ENCODE results near the gene SUPT3H. TPM values are rescaled to one million over a fixed set of nuclear protein-coding genes. Genes with fewer than 3 reads are reported as not detected.
"Not testable (repeated sequence)": the region's sequence is repeated elsewhere in the genome, so short reads cannot be mapped to it uniquely, and the experiment has no call there.

Gene SUPT3H
- total RNA-seq, 1 experiment from 2014 or later: 3.6 TPM

- ChIA-PET CTCF (no interaction called here), POLR2A (ENCODE audit: unreplicated experiment) (no interaction called here)
- no peak overlapping the region for H3K4me3 ChIP-seq (ENCODE audit: low read length)
- H3K27me3 ChIP-seq (ENCODE audit: low read length): no peaks in the 10 kb centered on the region
- H4K20me1 ChIP-seq (ENCODE audit: low read length): no peaks in the 10 kb centered on the region
- no peak for TF ChIP-seq EZH2 (IDR thresholded peaks at IDR 0.05; ENCODE audit: low read length, unreplicated experiment)
- TF ChIP-seq EZH2phosphoT487 (IDR thresholded peaks at IDR 0.05; ENCODE audit: borderline replicate concordance, low read length): no peak
- ATAC-seq (no peak), DNase-seq (no peak)
- H3K27ac ChIP-seq (ENCODE audit: low read length): no peak overlapping the region
- no peaks in the 10 kb centered on the region for H3K36me3 ChIP-seq (ENCODE audit: low read depth, low read length)
- H2AFZ ChIP-seq (ENCODE audit: low read length): no peak overlapping the region
- no peaks in the 10 kb centered on the region for H3K9me2 ChIP-seq (replicated peaks; ENCODE audit: low read length)
- no TSS peak for BruUV-seq (replicated peaks)
- no peaks in the 10 kb centered on the region for H3K79me2 ChIP-seq (ENCODE audit: low read length)
- H3K9me3 ChIP-seq (ENCODE audit: low read length): no peaks in the 10 kb centered on the region
- H3F3A ChIP-seq (ENCODE audit: low read length, unreplicated experiment): no peaks in the 10 kb centered on the region
- H3K4me2 ChIP-seq (ENCODE audit: low read length): no peak overlapping the region
- intact Hi-C loops (cut with micrococcal nuclease): no loop called here
- H3K4me1 ChIP-seq (ENCODE audit: insufficient read depth, low read length): no peaks in the 10 kb centered on the region
- H3K9ac ChIP-seq (ENCODE audit: low read length): no peak overlapping the region
Observed at GRCh38 chr6:45069091-45069490, 308.6 kb downstream of the SUPT3H start.

DNA sequence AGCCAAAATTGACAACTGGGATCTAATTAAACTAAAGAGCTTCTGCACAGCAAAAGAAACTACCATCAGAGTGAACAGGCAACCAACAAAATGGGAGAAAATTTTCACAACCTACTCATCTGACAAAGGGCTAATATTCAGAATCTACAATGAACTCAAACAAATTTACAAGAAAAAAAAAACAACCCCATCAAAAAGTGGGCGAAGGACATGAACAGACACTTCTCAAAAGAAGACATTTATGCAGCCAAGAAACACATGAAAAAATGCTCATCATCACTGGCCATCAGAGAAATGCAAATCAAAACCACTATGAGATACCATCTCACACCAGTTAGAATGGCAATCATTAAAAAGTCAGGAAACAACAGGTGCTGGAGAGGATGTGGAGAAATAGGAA, 310.3 kb downstream of the SUPT3H start:
- H4K20me1 ChIP-seq (ENCODE audit: low read length); ATAC-seq; H3K27ac ChIP-seq (ENCODE audit: low read length); H3K9me2 ChIP-seq (replicated peaks; ENCODE audit: low read length); H3K9ac ChIP-seq (ENCODE audit: low read length); BruUV-seq (replicated peaks); H3K27me3 ChIP-seq (ENCODE audit: low read length); H3F3A ChIP-seq (ENCODE audit: low read length, unreplicated experiment); H2AFZ ChIP-seq (ENCODE audit: low read length); H3K4me3 ChIP-seq (ENCODE audit: low read length); H3K4me1 ChIP-seq (ENCODE audit: insufficient read depth, low read length); H3K36me3 ChIP-seq (ENCODE audit: low read depth, low read length); intact Hi-C loops (cut with micrococcal nuclease); H3K4me2 ChIP-seq (ENCODE audit: low read length); DNase-seq; POLR2A ChIA-PET (ENCODE audit: unreplicated experiment); CTCF ChIA-PET; H3K79me2 ChIP-seq (ENCODE audit: low read length); H3K9me3 ChIP-seq (ENCODE audit: low read length): not testable (repeated sequence)

GRCh38 chr6:45062659-45063058, 315.1 kb downstream of the SUPT3H start:
- H3K4me1 ChIP-seq (ENCODE audit: insufficient read depth, low read length); POLR2A ChIA-PET (ENCODE audit: unreplicated experiment); H3K36me3 ChIP-seq (ENCODE audit: low read depth, low read length); CTCF ChIA-PET; H2AFZ ChIP-seq (ENCODE audit: low read length); H3K27me3 ChIP-seq (ENCODE audit: low read length); ATAC-seq; H3K4me3 ChIP-seq (ENCODE audit: low read length); H3K4me2 ChIP-seq (ENCODE audit: low read length); H3K79me2 ChIP-seq (ENCODE audit: low read length); intact Hi-C loops (cut with micrococcal nuclease); H4K20me1 ChIP-seq (ENCODE audit: low read length); DNase-seq; H3K27ac ChIP-seq (ENCODE audit: low read length); H3K9ac ChIP-seq (ENCODE audit: low read length); H3K9me3 ChIP-seq (ENCODE audit: low read length); BruUV-seq (replicated peaks); H3F3A ChIP-seq (ENCODE audit: low read length, unreplicated experiment); H3K9me2 ChIP-seq (replicated peaks; ENCODE audit: low read length): not testable (repeated sequence)

DNA sequence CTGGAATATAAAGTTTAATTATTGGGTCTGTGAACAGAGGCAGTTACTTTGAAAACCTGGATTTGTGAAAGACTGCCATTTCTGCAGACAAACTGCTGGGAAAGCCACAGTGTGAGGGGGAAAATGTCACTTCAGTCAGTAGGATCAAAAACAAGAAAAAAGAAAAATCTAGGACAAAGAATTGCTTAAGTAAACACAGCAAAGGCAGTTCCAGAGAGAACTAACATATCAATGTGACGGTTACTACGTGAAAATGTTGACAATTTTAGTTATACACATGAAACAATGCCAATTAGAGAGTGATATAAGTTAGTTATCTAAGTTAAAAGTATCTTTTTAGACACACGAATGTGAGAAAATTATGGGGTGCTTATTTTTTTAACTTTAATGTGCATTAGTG, 320.0 kb downstream of the SUPT3H start:
- Histone ChIP-seq H4K20me1 (ENCODE audit: low read length) (no peaks in the 10 kb centered on the region), H3F3A (ENCODE audit: low read length, unreplicated experiment) (no peaks in the 10 kb centered on the region), H3K9me2 (replicated peaks; ENCODE audit: low read length) (no peaks in the 10 kb centered on the region), H3K4me2 (ENCODE audit: low read length) (no peak overlapping the region), H3K27ac (ENCODE audit: low read length) (no peak overlapping the region), H3K9ac (ENCODE audit: low read length) (no peak overlapping the region), H3K79me2 (ENCODE audit: low read length) (no peaks in the 10 kb centered on the region), H3K4me1 (ENCODE audit: insufficient read depth, low read length) (no peaks in the 10 kb centered on the region), H3K27me3 (ENCODE audit: low read length) (no peaks in the 10 kb centered on the region), H3K4me3 (ENCODE audit: low read length) (no peak overlapping the region), H3K9me3 (ENCODE audit: low read length) (no peaks in the 10 kb centered on the region), H2AFZ (ENCODE audit: low read length) (no peak overlapping the region), H3K36me3 (ENCODE audit: low read depth, low read length) (no peaks in the 10 kb centered on the region)
- no TSS peak for BruUV-seq (replicated peaks)
- DNase-seq: no peak
- ATAC-seq: no peak
- POLR2A ChIA-PET (ENCODE audit: unreplicated experiment): no interaction called here
- TF ChIP-seq EZH2phosphoT487 (IDR thresholded peaks at IDR 0.05; ENCODE audit: borderline replicate concordance, low read length): no peak
- intact Hi-C loops (cut with micrococcal nuclease): no loop called here
- CTCF ChIA-PET: no interaction called here

Data from PC-3 (cell line).